ENCODE data around the gene TEX19.
A peak's percentile ranks its signal among the peaks of the same experiment; 100 is the strongest.
"Not testable (repeated sequence)": the region's sequence is repeated elsewhere in the genome, so short reads cannot be mapped to it uniquely, and the experiment has no call there.

TEX19 gene

GRCh38 chr17:82377924-82378740 lies 19.1 kb downstream of the TEX19 start:
- no peak for TF ChIP-seq CTCF (IDR thresholded peaks at IDR 0.05; ENCODE audit: low read length, missing control alignments)
- H3K4me3 ChIP-seq (replicated peaks; ENCODE audit: low read depth, low read length), result no peak overlapping the region
- DNase-seq (ENCODE audit: low read depth), result no peak

- no peak for TF ChIP-seq CTCF (IDR thresholded peaks at IDR 0.05; ENCODE audit: low read length, missing control alignments)
- DNase-seq (ENCODE audit: low read depth), result no peak
Measured at GRCh38 chr17:82378741-82379021, 19.6 kb downstream of the TEX19 start.

GRCh38 chr17:82380860-82381702 lies 22.0 kb downstream of the TEX19 start:
- H3K4me3 ChIP-seq (replicated peaks; ENCODE audit: low read depth, low read length), result no peak overlapping the region
- peak; percentile 10 for DNase-seq (ENCODE audit: low read depth)
- TF ChIP-seq CTCF (IDR thresholded peaks at IDR 0.05; ENCODE audit: low read length, missing control alignments), result no peak

More at GRCh38 chr17:82378741-82379021, 19.6 kb downstream of the TEX19 start:
- no peak overlapping the region for H3K4me3 ChIP-seq (replicated peaks; ENCODE audit: low read depth, low read length)

GRCh38 chr17:82381703-82382009 lies 22.6 kb downstream of the TEX19 start:
- not testable (repeated sequence) for DNase-seq (ENCODE audit: low read depth); H3K4me3 ChIP-seq (replicated peaks; ENCODE audit: low read depth, low read length)

GRCh38 chr17:82382220-82382932 lies 23.3 kb downstream of the TEX19 start:
- H3K4me3 ChIP-seq (replicated peaks; ENCODE audit: low read depth, low read length); DNase-seq (ENCODE audit: low read depth): not testable (repeated sequence)

- DNase-seq (ENCODE audit: low read depth), result no peak
- no peak overlapping the region for H3K4me3 ChIP-seq (replicated peaks; ENCODE audit: low read depth, low read length)
- TF ChIP-seq CTCF (IDR thresholded peaks at IDR 0.05; ENCODE audit: low read length, missing control alignments), result no peak
Measured at GRCh38 chr17:82382933-82383255, 23.8 kb downstream of the TEX19 start.

GRCh38 chr17:82383411-82383810 lies 24.4 kb downstream of the TEX19 start:
- no peak for TF ChIP-seq CTCF (IDR thresholded peaks at IDR 0.05; ENCODE audit: low read length, missing control alignments)
- no peak overlapping the region for H3K4me3 ChIP-seq (replicated peaks; ENCODE audit: low read depth, low read length)
- DNase-seq (ENCODE audit: low read depth), result no peak
